ENCODE data around the gene SNORC. TPM values are rescaled to one million over a fixed set of nuclear protein-coding genes. Genes with fewer than 3 reads are reported as not detected.

Gene SNORC
- total RNA-seq, 2 experiments from 2014 or later, result 0.13 to 1.4 TPM

DNA sequence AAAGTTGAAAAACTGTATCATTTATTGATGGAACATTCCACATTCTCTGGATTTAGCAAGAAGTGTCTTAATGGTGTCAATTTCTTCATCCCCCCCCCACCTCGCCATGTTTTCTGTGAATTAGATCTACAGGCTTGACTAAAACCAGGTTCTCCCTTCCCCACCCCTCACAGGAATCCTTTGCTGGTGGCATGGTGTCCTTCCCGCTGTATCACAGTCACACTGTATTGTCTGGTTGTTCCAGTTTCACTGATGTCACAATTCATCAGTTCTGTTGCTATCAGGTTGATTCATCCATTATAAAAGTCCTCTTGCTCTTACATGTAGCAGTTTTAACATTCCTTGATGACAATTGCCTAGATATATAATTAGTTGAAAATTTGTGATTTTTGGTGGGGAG lies 6.1 kb upstream of the SNORC start:
- intact Hi-C loops (cut with micrococcal nuclease; ENCODE audit: unreplicated experiment), result no loop called here
- H3K4me3 ChIP-seq (ENCODE audit: low read depth, low read length, poor library complexity, severe bottlenecking), result no peak overlapping the region
- BruUV-seq (replicated peaks), result no TSS peak
- no peaks in the 10 kb centered on the region for H3K79me2 ChIP-seq (ENCODE audit: insufficient read depth, low read depth, low read length)
- ChIA-PET CTCF (ENCODE audit: unreplicated experiment) (no interaction called here), POLR2A (no interaction called here)
- H3K9me3 ChIP-seq (ENCODE audit: low read length), result no peaks in the 10 kb centered on the region
- no peak overlapping the region for H3K27ac ChIP-seq (ENCODE audit: low read depth, low read length, poor library complexity, severe bottlenecking)
- no peak for TF ChIP-seq EZH2phosphoT487 (IDR thresholded peaks at IDR 0.05; ENCODE audit: borderline replicate concordance, low read depth, low read length)
- H3K4me1 ChIP-seq (ENCODE audit: insufficient read depth, low read length, poor library complexity, severe bottlenecking), result no peaks in the 10 kb centered on the region
- 0 out of 2 replicates have a peak, but pooled peaks cover 2% of the 10 kb centered on the region for H3K36me3 ChIP-seq (ENCODE audit: insufficient read depth, low read length)
- no peak overlapping the region for H3K4me2 ChIP-seq (ENCODE audit: low read length)
- no peaks in the 10 kb centered on the region for H3K9me2 ChIP-seq (ENCODE audit: insufficient read depth, low read length)
- no peaks in the 10 kb centered on the region for H4K20me1 ChIP-seq (ENCODE audit: insufficient read depth, low read length)
- H2AFZ ChIP-seq (ENCODE audit: low read length), result no peak overlapping the region
- no peak for DNase-seq (ENCODE audit: low spot score)

DNA sequence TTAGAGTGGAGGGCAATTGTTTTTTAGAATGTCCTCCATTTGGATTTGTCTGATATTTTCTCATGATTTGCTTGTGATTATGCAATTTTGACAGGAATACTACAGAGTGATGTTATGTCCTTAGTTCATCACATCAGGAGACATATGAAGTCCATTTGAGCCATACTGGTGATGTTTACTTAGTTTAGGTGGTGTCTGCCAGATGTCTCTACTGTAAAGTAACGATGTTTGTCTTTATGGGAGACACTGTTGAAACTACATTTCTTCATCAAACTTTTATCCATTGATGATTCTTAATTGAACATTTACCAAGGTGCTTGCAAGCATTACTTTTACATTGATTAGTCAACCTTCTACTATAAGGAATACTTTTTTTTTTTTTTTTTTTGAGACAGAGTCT lies 4.9 kb upstream of the SNORC start:
- Histone ChIP-seq H3K9me2 (ENCODE audit: insufficient read depth, low read length) (no peaks in the 10 kb centered on the region), H3K4me1 (ENCODE audit: insufficient read depth, low read length, poor library complexity, severe bottlenecking) (no peaks in the 10 kb centered on the region), H3K79me2 (ENCODE audit: insufficient read depth, low read depth, low read length) (no peaks in the 10 kb centered on the region), H3K9me3 (ENCODE audit: low read length) (no peaks in the 10 kb centered on the region), H3K27ac (ENCODE audit: low read depth, low read length, poor library complexity, severe bottlenecking) (no peak overlapping the region), H2AFZ (ENCODE audit: low read length) (no peak overlapping the region), H4K20me1 (ENCODE audit: insufficient read depth, low read length) (no peaks in the 10 kb centered on the region), H3K4me3 (ENCODE audit: low read depth, low read length, poor library complexity, severe bottlenecking) (no peak overlapping the region), H3K36me3 (ENCODE audit: insufficient read depth, low read length) (no peaks in the 10 kb centered on the region), H3K4me2 (ENCODE audit: low read length) (no peak overlapping the region)
- no TSS peak for BruUV-seq (replicated peaks)
- ChIA-PET POLR2A (interaction anchor here (0.7 kb wide), 1 partner anchor 76 kb away, joined by 3 read pairs; no protein-coding TSS in a partner anchor), CTCF (ENCODE audit: unreplicated experiment) (no interaction called here)
- TF ChIP-seq, protein P1, sequence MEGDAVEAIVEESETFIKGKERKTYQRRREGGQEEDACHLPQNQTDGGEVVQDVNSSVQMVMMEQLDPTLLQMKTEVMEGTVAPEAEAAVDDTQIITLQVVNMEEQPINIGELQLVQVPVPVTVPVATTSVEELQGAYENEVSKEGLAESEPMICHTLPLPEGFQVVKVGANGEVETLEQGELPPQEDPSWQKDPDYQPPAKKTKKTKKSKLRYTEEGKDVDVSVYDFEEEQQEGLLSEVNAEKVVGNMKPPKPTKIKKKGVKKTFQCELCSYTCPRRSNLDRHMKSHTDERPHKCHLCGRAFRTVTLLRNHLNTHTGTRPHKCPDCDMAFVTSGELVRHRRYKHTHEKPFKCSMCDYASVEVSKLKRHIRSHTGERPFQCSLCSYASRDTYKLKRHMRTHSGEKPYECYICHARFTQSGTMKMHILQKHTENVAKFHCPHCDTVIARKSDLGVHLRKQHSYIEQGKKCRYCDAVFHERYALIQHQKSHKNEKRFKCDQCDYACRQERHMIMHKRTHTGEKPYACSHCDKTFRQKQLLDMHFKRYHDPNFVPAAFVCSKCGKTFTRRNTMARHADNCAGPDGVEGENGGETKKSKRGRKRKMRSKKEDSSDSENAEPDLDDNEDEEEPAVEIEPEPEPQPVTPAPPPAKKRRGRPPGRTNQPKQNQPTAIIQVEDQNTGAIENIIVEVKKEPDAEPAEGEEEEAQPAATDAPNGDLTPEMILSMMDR (conservative IDR thresholded peaks at IDR 0.05; ENCODE audit: low read length), result no peak
- no peak for TF ChIP-seq EZH2phosphoT487 (IDR thresholded peaks at IDR 0.05; ENCODE audit: borderline replicate concordance, low read depth, low read length)
- intact Hi-C loops (cut with micrococcal nuclease; ENCODE audit: unreplicated experiment), result no loop called here
- no peak for DNase-seq (ENCODE audit: low spot score)

DNA sequence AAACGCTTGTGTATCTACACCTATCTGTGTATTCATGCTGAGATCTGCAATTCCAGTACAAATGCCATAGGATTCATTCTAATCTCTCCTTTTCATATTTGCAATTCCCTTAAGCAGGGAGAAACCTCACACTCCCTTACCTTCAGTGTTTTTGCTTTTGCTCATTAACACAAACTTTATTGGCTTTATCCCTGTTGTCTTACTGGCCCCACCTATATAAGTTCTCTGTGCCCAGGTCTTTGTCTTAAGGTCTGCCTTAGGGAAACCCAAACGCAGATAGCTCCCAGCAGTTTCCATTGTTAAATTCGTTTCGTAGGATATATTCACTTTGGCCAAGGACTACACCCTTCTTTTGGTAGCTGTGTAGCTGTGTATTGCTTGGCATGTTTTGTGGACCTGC lies 4.0 kb upstream of the SNORC start:
- no peaks in the 10 kb centered on the region for H3K9me2 ChIP-seq (ENCODE audit: insufficient read depth, low read length)
- no peak overlapping the region for H3K4me3 ChIP-seq (ENCODE audit: low read depth, low read length, poor library complexity, severe bottlenecking)
- no peaks in the 10 kb centered on the region for H4K20me1 ChIP-seq (ENCODE audit: insufficient read depth, low read length)
- H3K4me1 ChIP-seq (ENCODE audit: insufficient read depth, low read length, poor library complexity, severe bottlenecking), result no peaks in the 10 kb centered on the region
- CTCF ChIA-PET (ENCODE audit: unreplicated experiment), result no interaction called here
- no peak for TF ChIP-seq EZH2phosphoT487 (IDR thresholded peaks at IDR 0.05; ENCODE audit: borderline replicate concordance, low read depth, low read length)
- TF ChIP-seq, protein P1 (conservative IDR thresholded peaks at IDR 0.05; ENCODE audit: low read length), result no peak
- H3K36me3 ChIP-seq (ENCODE audit: insufficient read depth, low read length), result no peaks in the 10 kb centered on the region
- intact Hi-C loops (cut with micrococcal nuclease; ENCODE audit: unreplicated experiment), result no loop called here
- no peak for DNase-seq (ENCODE audit: low spot score)
- POLR2A ChIA-PET, result interaction anchor here (0.7 kb wide), 1 partner anchor 75 kb away, joined by 3 read pairs; no protein-coding TSS in a partner anchor
- H2AFZ ChIP-seq (ENCODE audit: low read length), result no peak overlapping the region
- H3K79me2 ChIP-seq (ENCODE audit: insufficient read depth, low read depth, low read length), result no peaks in the 10 kb centered on the region
- no peaks in the 10 kb centered on the region for H3K9me3 ChIP-seq (ENCODE audit: low read length)
- no peak overlapping the region for H3K4me2 ChIP-seq (ENCODE audit: low read length)
- no TSS peak for BruUV-seq (replicated peaks)
- no peak overlapping the region for H3K27ac ChIP-seq (ENCODE audit: low read depth, low read length, poor library complexity, severe bottlenecking)

Data from OCI-LY7 (cell line).